ENCODE results near the gene ANKS1A. TPM values are rescaled to one million over a fixed set of nuclear protein-coding genes. Genes with fewer than 3 reads are reported as not detected.

ANKS1A gene
- total and polyA plus RNA-seq, 2 experiments from 2014 or later, result 17.5 to 25.4 TPM

DNA sequence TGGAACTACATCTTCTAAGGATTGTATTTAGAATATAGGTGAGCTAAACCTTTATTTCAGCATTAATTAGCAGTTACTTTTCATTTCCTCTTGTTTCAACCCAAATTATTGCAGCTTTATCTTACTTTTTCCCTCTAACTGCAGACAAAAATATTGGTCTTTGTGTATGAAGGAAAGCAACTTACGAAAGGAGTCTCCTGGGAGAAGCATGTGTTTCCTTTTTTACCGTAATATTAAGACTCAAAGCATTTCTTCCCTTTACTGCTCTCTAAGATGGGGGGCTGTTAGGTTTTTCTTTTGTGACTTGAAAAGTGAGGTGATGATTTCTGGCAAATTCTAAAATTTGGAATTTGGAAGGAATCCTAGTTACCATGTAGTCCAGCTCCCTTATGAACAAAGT is 141.0 kb downstream of the ANKS1A start:
- peaks cover 17% of the 10 kb centered on the region for H3K4me1 ChIP-seq (ENCODE audit: insufficient read depth)
- DNase-seq (ENCODE audit: low spot score), result no peak
- H3K4me3 ChIP-seq, result no peak overlapping the region
- H3K27ac ChIP-seq, result no peak overlapping the region
- no peak overlapping the region for H3K4me2 ChIP-seq
- peaks cover 39% of the 10 kb centered on the region for H3K79me2 ChIP-seq
- TF ChIP-seq EZH2phosphoT487 (IDR thresholded peaks at IDR 0.05; ENCODE audit: low read depth, severe bottlenecking, unreplicated experiment), result no peak
- TF ChIP-seq EZH2 (IDR thresholded peaks at IDR 0.05; ENCODE audit: borderline replicate concordance), result no peak
- TF ChIP-seq, protein P1, sequence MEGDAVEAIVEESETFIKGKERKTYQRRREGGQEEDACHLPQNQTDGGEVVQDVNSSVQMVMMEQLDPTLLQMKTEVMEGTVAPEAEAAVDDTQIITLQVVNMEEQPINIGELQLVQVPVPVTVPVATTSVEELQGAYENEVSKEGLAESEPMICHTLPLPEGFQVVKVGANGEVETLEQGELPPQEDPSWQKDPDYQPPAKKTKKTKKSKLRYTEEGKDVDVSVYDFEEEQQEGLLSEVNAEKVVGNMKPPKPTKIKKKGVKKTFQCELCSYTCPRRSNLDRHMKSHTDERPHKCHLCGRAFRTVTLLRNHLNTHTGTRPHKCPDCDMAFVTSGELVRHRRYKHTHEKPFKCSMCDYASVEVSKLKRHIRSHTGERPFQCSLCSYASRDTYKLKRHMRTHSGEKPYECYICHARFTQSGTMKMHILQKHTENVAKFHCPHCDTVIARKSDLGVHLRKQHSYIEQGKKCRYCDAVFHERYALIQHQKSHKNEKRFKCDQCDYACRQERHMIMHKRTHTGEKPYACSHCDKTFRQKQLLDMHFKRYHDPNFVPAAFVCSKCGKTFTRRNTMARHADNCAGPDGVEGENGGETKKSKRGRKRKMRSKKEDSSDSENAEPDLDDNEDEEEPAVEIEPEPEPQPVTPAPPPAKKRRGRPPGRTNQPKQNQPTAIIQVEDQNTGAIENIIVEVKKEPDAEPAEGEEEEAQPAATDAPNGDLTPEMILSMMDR (IDR thresholded peaks at IDR 0.05; ENCODE audit: poor library complexity), result no peak
- H4K20me1 ChIP-seq (ENCODE audit: insufficient read depth, poor library complexity, severe bottlenecking), result no peaks in the 10 kb centered on the region
- H3K9me2 ChIP-seq (replicated peaks; ENCODE audit: insufficient read depth), result no peaks in the 10 kb centered on the region
- no peaks in the 10 kb centered on the region for H3K36me3 ChIP-seq (replicated peaks; ENCODE audit: insufficient read depth, low read depth)
- WGBS (ENCODE audit: low lambda C conversion rate, missing lambda C conversion rate), result 98% methylated on average over 2 of the region's 2 CpGs
- H3K9me3 ChIP-seq (ENCODE audit: low read depth), result no peaks in the 10 kb centered on the region
- H3K27me3 ChIP-seq, result no peaks in the 10 kb centered on the region
- no peak overlapping the region for H2AFZ ChIP-seq

DNA sequence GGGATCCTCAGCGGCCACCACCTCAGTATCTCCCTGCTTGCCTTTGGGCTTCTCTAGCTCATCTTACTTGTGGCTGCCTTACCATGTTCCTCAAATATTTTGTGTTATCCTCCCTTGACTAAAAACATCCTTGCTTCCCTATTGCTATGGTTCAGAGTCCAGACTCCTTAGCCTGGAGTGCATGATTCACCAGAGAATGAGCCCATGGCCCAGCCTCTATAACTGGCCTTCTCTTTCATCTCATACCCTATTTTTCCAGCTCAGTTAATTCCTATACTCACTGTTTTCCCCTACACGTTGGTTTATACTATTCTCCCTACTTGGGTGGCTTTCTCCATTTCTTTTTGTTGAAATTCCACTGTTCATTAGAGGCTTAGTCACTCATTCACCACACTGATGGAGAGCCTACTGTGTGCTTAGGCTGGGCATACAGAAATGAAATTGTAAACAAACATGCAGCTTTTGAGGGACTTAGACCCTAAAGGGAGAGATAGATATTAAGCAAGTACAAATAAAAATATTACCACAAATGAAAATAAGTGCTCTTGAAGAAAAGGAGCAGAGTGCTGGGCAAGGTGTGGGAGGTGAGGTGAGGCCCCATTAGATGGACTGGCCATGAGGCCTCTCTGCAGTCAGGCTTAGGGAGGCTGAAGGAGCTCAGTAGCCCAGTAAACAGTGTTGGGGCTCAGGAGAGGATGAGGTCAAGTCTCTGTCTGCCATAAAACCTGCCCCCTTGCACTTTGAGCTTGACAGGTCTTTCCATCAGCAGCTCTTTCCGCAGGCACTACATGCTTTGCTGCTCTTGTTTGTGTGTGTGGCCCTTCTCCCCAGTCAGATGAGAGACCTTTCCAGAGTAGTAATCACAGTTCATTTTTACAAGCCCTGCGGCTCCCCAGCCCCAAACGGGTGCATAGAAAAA is 142.8 kb downstream of the ANKS1A start:
- no peak overlapping the region for H3K4me3 ChIP-seq
- TF ChIP-seq, protein P1 (IDR thresholded peaks at IDR 0.05; ENCODE audit: poor library complexity), result no peak
- TF ChIP-seq EZH2phosphoT487 (IDR thresholded peaks at IDR 0.05; ENCODE audit: low read depth, severe bottlenecking, unreplicated experiment) (no peak), EZH2 (IDR thresholded peaks at IDR 0.05; ENCODE audit: borderline replicate concordance) (no peak)
- H2AFZ ChIP-seq, result no peak overlapping the region
- H3K4me2 ChIP-seq, result no peak overlapping the region
- H3K4me1 ChIP-seq (ENCODE audit: insufficient read depth), result peaks cover 12% of the 10 kb centered on the region
- no peaks in the 10 kb centered on the region for H4K20me1 ChIP-seq (ENCODE audit: insufficient read depth, poor library complexity, severe bottlenecking)
- H3K9me3 ChIP-seq (ENCODE audit: low read depth), result no peaks in the 10 kb centered on the region
- H3K27me3 ChIP-seq, result no peaks in the 10 kb centered on the region
- H3K36me3 ChIP-seq (replicated peaks; ENCODE audit: insufficient read depth, low read depth), result no peaks in the 10 kb centered on the region
- peaks cover 42% of the 10 kb centered on the region for H3K79me2 ChIP-seq
- H3K27ac ChIP-seq, result peak overlapping the region; percentile 83
- no peaks in the 10 kb centered on the region for H3K9me2 ChIP-seq (replicated peaks; ENCODE audit: insufficient read depth)
- DNase-seq (ENCODE audit: low spot score), result peak; percentile 56
- 40% methylated on average over 5 of the region's 5 CpGs for WGBS (ENCODE audit: low lambda C conversion rate, missing lambda C conversion rate)

DNA sequence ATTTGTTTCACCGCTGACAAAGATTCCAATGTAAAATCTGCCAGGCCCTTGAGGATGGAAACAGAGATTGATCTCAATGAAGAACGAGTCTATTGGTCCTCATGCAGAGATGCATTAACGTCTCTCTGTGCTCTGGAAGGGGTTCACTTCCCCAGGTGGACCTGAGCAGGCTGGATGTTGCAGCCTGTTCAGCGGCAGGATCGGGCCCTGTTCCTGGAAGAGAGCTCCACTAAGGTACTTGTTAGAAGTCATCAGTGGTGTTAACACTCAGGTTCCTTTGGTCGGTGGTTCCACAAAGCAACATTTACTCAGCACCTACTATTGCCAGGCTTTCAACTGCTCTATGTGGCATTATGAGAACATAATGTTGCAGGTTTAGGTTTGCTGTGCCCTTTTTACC is 144.6 kb downstream of the ANKS1A start:
- H3K4me3 ChIP-seq, result no peak overlapping the region
- H2AFZ ChIP-seq, result no peak overlapping the region
- TF ChIP-seq EZH2 (IDR thresholded peaks at IDR 0.05; ENCODE audit: borderline replicate concordance) (no peak), EZH2phosphoT487 (IDR thresholded peaks at IDR 0.05; ENCODE audit: low read depth, severe bottlenecking, unreplicated experiment) (no peak)
- TF ChIP-seq, protein P1 (IDR thresholded peaks at IDR 0.05; ENCODE audit: poor library complexity), result no peak
- peaks cover 47% of the 10 kb centered on the region for H3K79me2 ChIP-seq
- no peak overlapping the region for H3K27ac ChIP-seq
- H3K9me2 ChIP-seq (replicated peaks; ENCODE audit: insufficient read depth), result no peaks in the 10 kb centered on the region
- WGBS (ENCODE audit: low lambda C conversion rate, missing lambda C conversion rate), result 92% methylated on average over 6 of the region's 6 CpGs
- no peaks in the 10 kb centered on the region for H3K9me3 ChIP-seq (ENCODE audit: low read depth)
- no peaks in the 10 kb centered on the region for H4K20me1 ChIP-seq (ENCODE audit: insufficient read depth, poor library complexity, severe bottlenecking)
- no peaks in the 10 kb centered on the region for H3K36me3 ChIP-seq (replicated peaks; ENCODE audit: insufficient read depth, low read depth)
- peaks cover 12% of the 10 kb centered on the region for H3K4me1 ChIP-seq (ENCODE audit: insufficient read depth)
- no peak overlapping the region for H3K4me2 ChIP-seq
- no peaks in the 10 kb centered on the region for H3K27me3 ChIP-seq
- DNase-seq (ENCODE audit: low spot score), result no peak

All from hepatocyte (in vitro differentiated cells).